H9 (cell line): ENCODE data around the gene TCEA3. TPM values are rescaled to one million over a fixed set of nuclear protein-coding genes. Genes with fewer than 3 reads are reported as not detected.

ENCODE experiments used
- DNase-seq: peaks from one replicate; pipeline ENCODE4 v3.0.0-alpha.2; 2017
- H2AFZ ChIP-seq: one replicate; pipeline ENCODE4 v1.6.1; 2013; ENCODE audit warnings: mild to moderate bottlenecking, low read length, control low read depth, moderate library complexity
- H2AK5ac ChIP-seq: 2 replicates; pipeline ENCODE4 v1.6.1; 2013; ENCODE audit warnings: low read length, control low read depth, mixed read lengths; ENCODE audit not compliant: insufficient read length
- H2BK120ac ChIP-seq: one replicate; pipeline ENCODE4 v1.6.1; 2013; ENCODE audit warnings: low read depth, mild to moderate bottlenecking, low read length, control low read depth, inconsistent platforms; ENCODE audit not compliant: poor library complexity, severe bottlenecking
- H2BK12ac ChIP-seq: 2 replicates; pipeline ENCODE4 v1.6.1; 2013; ENCODE audit warnings: low read length, control low read depth, mixed read lengths, low read depth; ENCODE audit not compliant: insufficient read length
- H2BK15ac ChIP-seq: 2 replicates; pipeline ENCODE4 v1.6.1; 2013; ENCODE audit warnings: low read depth, low read length, control low read depth
- H2BK20ac ChIP-seq: one replicate; pipeline ENCODE4 v1.6.1; 2013; ENCODE audit warnings: low read depth, mild to moderate bottlenecking, low read length, control low read depth, inconsistent platforms; ENCODE audit not compliant: poor library complexity, severe bottlenecking
- H2BK5ac ChIP-seq: 2 replicates; pipeline ENCODE4 v1.6.1; 2013; ENCODE audit warnings: low read length, control low read depth, mixed read lengths; ENCODE audit not compliant: insufficient read length
- H3K14ac ChIP-seq: 2 replicates; pipeline ENCODE4 v1.6.1; 2013; ENCODE audit warnings: low read length, control low read depth; ENCODE audit not compliant: insufficient read depth
- H3K18ac ChIP-seq: 2 replicates; pipeline ENCODE4 v1.6.1; 2013; ENCODE audit warnings: low read depth, mild to moderate bottlenecking, mixed read lengths, low read length, control low read depth; ENCODE audit not compliant: insufficient read length
- H3K23ac ChIP-seq: 2 replicates; pipeline ENCODE4 v1.6.1; 2013; ENCODE audit warnings: low read length, control low read depth, mixed read lengths, low read depth; ENCODE audit not compliant: insufficient read length
- H3K23me2 ChIP-seq: 2 replicates; pipeline ENCODE4 v1.6.1; 2013; ENCODE audit warnings: low read depth, mild to moderate bottlenecking, mixed read lengths, low read length, control low read depth; ENCODE audit not compliant: insufficient read length, poor library complexity, severe bottlenecking
- H3K27ac ChIP-seq: 2 replicates; pipeline ENCODE4 v1.5.1; 2013; ENCODE audit warnings: low read length, control low read depth, mixed read lengths, low read depth; ENCODE audit not compliant: insufficient read length
- H3K27me3 ChIP-seq: 2 replicates; pipeline ENCODE4 v1.6.1; 2013; ENCODE audit warnings: low read length, control low read depth, inconsistent platforms; ENCODE audit not compliant: insufficient read depth
- H3K4ac ChIP-seq: 2 replicates; pipeline ENCODE4 v1.6.1; 2013; ENCODE audit warnings: low read depth, mild to moderate bottlenecking, control low read depth, inconsistent platforms, low read length, moderate library complexity
- H3K4me1 ChIP-seq: 2 replicates; pipeline ENCODE4 v1.6.1; 2013; ENCODE audit warnings: low read length, control low read depth, inconsistent platforms; ENCODE audit not compliant: insufficient read depth
- H3K4me2 ChIP-seq: 2 replicates; pipeline ENCODE4 v1.6.1; 2013; ENCODE audit warnings: low read length, control low read depth, mixed read lengths; ENCODE audit not compliant: insufficient read length, insufficient read depth
- H3K56ac ChIP-seq: 2 replicates; pipeline ENCODE4 v1.6.1; 2013; ENCODE audit warnings: low read depth, mild to moderate bottlenecking, mixed read lengths, low read length, control low read depth; ENCODE audit not compliant: insufficient read length
- H3K79me1 ChIP-seq: 2 replicates; pipeline ENCODE4 v1.6.1; 2013; ENCODE audit warnings: low read depth, mild to moderate bottlenecking, moderate library complexity, low read length, control low read depth, inconsistent platforms; ENCODE audit not compliant: insufficient read depth, poor library complexity, severe bottlenecking
- H3K79me2 ChIP-seq: 2 replicates; pipeline ENCODE4 v1.6.1; 2013; ENCODE audit warnings: low read length, control low read depth, inconsistent platforms; ENCODE audit not compliant: insufficient read depth
- H3K9ac ChIP-seq: 2 replicates; pipeline ENCODE4 v1.6.1; 2013; ENCODE audit warnings: low read length, control low read depth, mixed read lengths; ENCODE audit not compliant: insufficient read length; ENCODE audit errors: extremely low read depth
- H3K9me3 ChIP-seq: one replicate; pipeline ENCODE4 v1.6.1; 2013; ENCODE audit warnings: low read depth, low read length, inconsistent platforms; ENCODE audit not compliant: control insufficient read depth
- H3T11ph ChIP-seq: one replicate; pipeline ENCODE4 v1.6.1; 2013; ENCODE audit warnings: mild to moderate bottlenecking, low read length, control low read depth, inconsistent platforms
- H4K20me1 ChIP-seq: one replicate; pipeline ENCODE4 v1.6.1; 2013; ENCODE audit not compliant: control insufficient read depth, insufficient read length, insufficient read depth
- H4K5ac ChIP-seq: 2 replicates; pipeline ENCODE4 v1.6.1; 2013; ENCODE audit warnings: low read depth, mild to moderate bottlenecking, mixed read lengths, low read length, control low read depth; ENCODE audit not compliant: insufficient read length
- H4K8ac ChIP-seq: replicated peaks from 2 replicates; pipeline ENCODE4 v1.6.1; 2013; ENCODE audit warnings: low read length, control low read depth, mixed read lengths, low read depth; ENCODE audit not compliant: insufficient read length
- H4K91ac ChIP-seq: 2 replicates; pipeline ENCODE4 v1.6.1; 2013; ENCODE audit warnings: low read depth, mild to moderate bottlenecking, moderate library complexity, mixed read lengths, low read length, control low read depth; ENCODE audit not compliant: insufficient read length
- H3K27ac Mint-ChIP-seq, 3 experiments: 2 replicates in 2 of 3; 3 replicates in 1 of 3; pipeline ENCODE4 v1.8.0; 2020 to 2021; ENCODE audit warnings: mixed read lengths in 3 of 3, mild to moderate bottlenecking in 1 of 3, moderate library complexity in 1 of 3
- H3K27me3 Mint-ChIP-seq: 2 replicates; pipeline ENCODE4 v1.8.0; 2021; ENCODE audit warnings: low read depth, mild to moderate bottlenecking, moderate library complexity, mixed read lengths
- H3K36me3 Mint-ChIP-seq, 3 experiments: 2 replicates in 2 of 3; 3 replicates in 1 of 3; pipeline ENCODE4 v1.8.0; 2020 to 2021; ENCODE audit warnings: low read depth in 3 of 3, mixed read lengths in 3 of 3; ENCODE audit not compliant: insufficient read depth in 1 of 3
- H3K4me1 Mint-ChIP-seq, 2 experiments: 2 replicates each; pipeline ENCODE4 v1.8.0; 2020; ENCODE audit warnings: mixed read lengths in 2 of 2
- H3K4me3 Mint-ChIP-seq, 2 experiments: 2 replicates in 1 of 2; 3 replicates in 1 of 2; pipeline ENCODE4 v1.8.0; 2020 to 2021; ENCODE audit warnings: mild to moderate bottlenecking in 2 of 2, mixed read lengths in 2 of 2, moderate library complexity in 1 of 2
- H3K9me3 Mint-ChIP-seq, 2 experiments: 2 replicates in 1 of 2; 3 replicates in 1 of 2; pipeline ENCODE4 v1.8.0; 2020; ENCODE audit warnings: mild to moderate bottlenecking in 2 of 2, mixed read lengths in 2 of 2, moderate library complexity in 1 of 2
- CTCF ChIP-seq: fragments of 200-600 bp; sonication (generic); conservative IDR thresholded peaks from 3 replicates; pipeline ENCODE4 v1.8.0; 2021; ENCODE audit warnings: antibody characterized with exemption, mild to moderate bottlenecking
- WGBS: extraction: QIAGEN DNeasy Blood & Tissue Kit; methylation state at CpG from one replicate; pipeline ENCODE4 v1.1.7; 2013; ENCODE audit warnings: missing lambda C conversion rate, low lambda C conversion rate, mixed read lengths; ENCODE audit not compliant: insufficient read length; ENCODE audit errors: extremely low coverage; 5-methylcytosine and 5-hydroxymethylcytosine counted together
- total RNA-seq: library from RNA; stranded (reverse); gene quantifications from 2 replicates; pipeline ENCODE4 v1.2.1, GENCODE V29; 2021

TCEA3 gene
- total RNA-seq, 1 experiment from 2014 or later, result 0.37 TPM

DNA sequence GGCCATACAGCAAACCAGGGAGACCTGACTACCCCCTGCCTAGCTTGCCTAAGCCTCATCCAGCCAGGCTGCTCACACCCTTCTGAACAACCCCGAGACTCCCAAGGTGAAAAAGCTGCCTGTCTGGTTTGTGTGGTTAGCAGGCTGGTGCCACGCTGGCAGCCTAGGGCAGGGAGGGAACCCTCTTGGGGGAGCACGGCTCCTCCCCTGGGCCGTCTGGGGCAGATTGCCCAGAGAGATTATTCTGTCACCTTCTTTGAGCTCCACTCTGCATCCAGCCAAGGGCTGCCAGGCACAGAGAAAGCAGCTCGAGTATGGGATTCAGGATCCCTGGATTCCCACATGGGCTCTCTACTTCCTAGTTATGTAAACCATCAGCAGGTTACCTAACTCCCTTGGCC, 27.5 kb upstream of the TCEA3 start:
- Histone ChIP-seq H2BK15ac (no peak overlapping the region), H2AFZ (no peak overlapping the region), H3T11ph (no peak overlapping the region), H2BK120ac (no peak overlapping the region), H3K4ac (no peak overlapping the region), H4K8ac (no peak overlapping the region), H3K27ac (no peak overlapping the region), H3K14ac (no peak overlapping the region), H3K23me2 (no peaks in the 10 kb centered on the region), H3K56ac (no peak overlapping the region), H2BK12ac (no peak overlapping the region), H3K23ac (no peak overlapping the region), H3K18ac (no peak overlapping the region), H2BK20ac (no peak overlapping the region), H3K79me2 (no peaks in the 10 kb centered on the region), H3K4me2 (no peak overlapping the region), H4K91ac (no peak overlapping the region), H2BK5ac (no peak overlapping the region), H3K9me3 (no peaks in the 10 kb centered on the region), H3K9ac (no peak overlapping the region), H4K5ac (no peak overlapping the region), H2AK5ac (no peak overlapping the region), H3K79me1 (no peaks in the 10 kb centered on the region), H4K20me1 (no peaks in the 10 kb centered on the region), H3K27me3 (no peaks in the 10 kb centered on the region), H3K4me1 (no peaks in the 10 kb centered on the region)
- DNase-seq, result no peak
- Mint-ChIP-seq H3K4me1 (no peaks in the 10 kb centered on the region), H3K36me3 (peaks cover 1 to 26% (median 3%) of the 10 kb centered on the region in 3 experiments; a peak in 5 of 7 replicates), H3K27ac (0 out of 7 replicates have a peak overlapping the region, but pooled peaks of 1 of the 3 experiments have one; percentile 21), H3K9me3 (no peaks in the 10 kb centered on the region), H3K27me3 (no peaks in the 10 kb centered on the region; the same call in 1 of the 2 replicates), H3K4me3 (no peak overlapping the region)
- no CpG with 5 or more reads among the region's 5 CpGs for WGBS
- no peak for TF ChIP-seq CTCF
